GM23338 (cell line): Measurements from ENCODE around the gene FLNB.

Experiments
- CREB1 ChIP-seq: fragments of 250-450 bp; sonication (Bioruptor Pico); IDR thresholded peaks from 2 replicates; pipeline ENCODE4 v1.5.0; 2020; ENCODE audit warnings: low read depth, mild to moderate bottlenecking, moderate library complexity
- CTCF ChIP-seq, 2 experiments: fragments of 200-600 bp in 1 of 2; sonication (generic) in 1 of 2; conservative IDR thresholded peaks; 2 replicates each; pipeline versions ENCODE4 v1.5.1 to v1.6.1; 2016 to 2017; ENCODE audit warnings: antibody characterized with exemption in 2 of 2, low read depth in 2 of 2, mild to moderate bottlenecking in 2 of 2, moderate library complexity in 1 of 2
- ETS1 ChIP-seq: IDR thresholded peaks from 2 replicates; pipeline ENCODE4 v1.6.1; 2016; ENCODE audit warnings: antibody characterized with exemption
- EZH2 ChIP-seq: fragments of 200-600 bp; sonication (generic); IDR thresholded peaks from one replicate; pipeline ENCODE4 v1.8.0; 2017; ENCODE audit warnings: antibody characterized with exemption, mild to moderate bottlenecking, low read depth; ENCODE audit not compliant: unreplicated experiment
- EZH2phosphoT487 ChIP-seq: fragments of 200-600 bp; sonication (generic); IDR thresholded peaks from one replicate; pipeline ENCODE4 v1.8.1; 2018; ENCODE audit warnings: antibody characterized with exemption; ENCODE audit not compliant: unreplicated experiment
- JUNB ChIP-seq: IDR thresholded peaks from one replicate; pipeline ENCODE4 v1.6.1; 2016; ENCODE audit warnings: antibody characterized with exemption; ENCODE audit not compliant: unreplicated experiment
- NANOG ChIP-seq: IDR thresholded peaks from 2 replicates; pipeline ENCODE4 v1.6.1; 2016; ENCODE audit warnings: antibody characterized with exemption, borderline replicate concordance
- POLR2AphosphoS5 ChIP-seq: IDR thresholded peaks from 2 replicates; pipeline ENCODE4 v1.6.1; 2016; ENCODE audit warnings: antibody characterized with exemption, low read depth
- STAT1 ChIP-seq: IDR thresholded peaks from one replicate; pipeline ENCODE4 v1.6.1; 2016; ENCODE audit warnings: antibody characterized with exemption; ENCODE audit not compliant: unreplicated experiment
- ZNF114 ChIP-seq: fragments of 250-450 bp; sonication (Bioruptor Pico); IDR thresholded peaks from 2 replicates; pipeline ENCODE4 v1.5.0; 2020; ENCODE audit warnings: mild to moderate bottlenecking, moderate library complexity
- ZNF331 ChIP-seq: fragments of 250-450 bp; sonication (Bioruptor Pico); IDR thresholded peaks from 2 replicates; pipeline ENCODE4 v1.5.0; 2020; ENCODE audit warnings: low read depth, mild to moderate bottlenecking, moderate library complexity
- TF ChIP-seq, protein P1 (sequence below): IDR thresholded peaks from one replicate; pipeline ENCODE4 v1.6.1; 2018; ENCODE audit warnings: antibody characterized with exemption; ENCODE audit not compliant: unreplicated experiment
- TF ChIP-seq, protein P2 (sequence below): fragments of 250-450 bp; sonication (Bioruptor Pico); IDR thresholded peaks from 2 replicates; pipeline ENCODE4 v1.5.0; 2020; ENCODE audit warnings: mild to moderate bottlenecking, moderate library complexity

DNA sequence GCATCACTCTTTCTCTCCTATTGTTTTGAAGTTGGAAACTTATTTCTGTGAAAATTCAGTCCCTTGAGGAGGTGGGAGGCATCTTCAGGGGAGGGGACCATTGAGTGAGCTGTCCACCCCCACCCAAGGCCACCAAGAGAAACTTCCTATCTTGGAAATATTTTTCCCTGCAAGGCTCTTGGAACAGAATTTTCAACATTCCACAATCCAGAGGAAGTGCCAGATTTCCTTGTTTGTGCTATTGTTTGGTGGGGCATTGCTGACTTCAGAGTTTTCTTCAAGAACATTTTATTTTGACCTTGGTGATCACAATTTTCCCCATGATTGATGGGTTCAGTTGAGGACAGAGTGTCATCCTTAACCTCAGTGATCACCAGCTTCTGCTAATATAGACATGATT, 190.6 kb downstream of the FLNB start:
- TF ChIP-seq CTCF (conservative IDR thresholded peaks at IDR 0.05; ENCODE audit: low read depth in 2 of 2): no peak
- TF ChIP-seq POLR2AphosphoS5: no peak
- TF ChIP-seq EZH2: no peak
- no peak for TF ChIP-seq EZH2phosphoT487
- TF ChIP-seq CREB1: no peak
- TF ChIP-seq ETS1: no peak
- TF ChIP-seq NANOG: no peak
- TF ChIP-seq, protein P1, sequence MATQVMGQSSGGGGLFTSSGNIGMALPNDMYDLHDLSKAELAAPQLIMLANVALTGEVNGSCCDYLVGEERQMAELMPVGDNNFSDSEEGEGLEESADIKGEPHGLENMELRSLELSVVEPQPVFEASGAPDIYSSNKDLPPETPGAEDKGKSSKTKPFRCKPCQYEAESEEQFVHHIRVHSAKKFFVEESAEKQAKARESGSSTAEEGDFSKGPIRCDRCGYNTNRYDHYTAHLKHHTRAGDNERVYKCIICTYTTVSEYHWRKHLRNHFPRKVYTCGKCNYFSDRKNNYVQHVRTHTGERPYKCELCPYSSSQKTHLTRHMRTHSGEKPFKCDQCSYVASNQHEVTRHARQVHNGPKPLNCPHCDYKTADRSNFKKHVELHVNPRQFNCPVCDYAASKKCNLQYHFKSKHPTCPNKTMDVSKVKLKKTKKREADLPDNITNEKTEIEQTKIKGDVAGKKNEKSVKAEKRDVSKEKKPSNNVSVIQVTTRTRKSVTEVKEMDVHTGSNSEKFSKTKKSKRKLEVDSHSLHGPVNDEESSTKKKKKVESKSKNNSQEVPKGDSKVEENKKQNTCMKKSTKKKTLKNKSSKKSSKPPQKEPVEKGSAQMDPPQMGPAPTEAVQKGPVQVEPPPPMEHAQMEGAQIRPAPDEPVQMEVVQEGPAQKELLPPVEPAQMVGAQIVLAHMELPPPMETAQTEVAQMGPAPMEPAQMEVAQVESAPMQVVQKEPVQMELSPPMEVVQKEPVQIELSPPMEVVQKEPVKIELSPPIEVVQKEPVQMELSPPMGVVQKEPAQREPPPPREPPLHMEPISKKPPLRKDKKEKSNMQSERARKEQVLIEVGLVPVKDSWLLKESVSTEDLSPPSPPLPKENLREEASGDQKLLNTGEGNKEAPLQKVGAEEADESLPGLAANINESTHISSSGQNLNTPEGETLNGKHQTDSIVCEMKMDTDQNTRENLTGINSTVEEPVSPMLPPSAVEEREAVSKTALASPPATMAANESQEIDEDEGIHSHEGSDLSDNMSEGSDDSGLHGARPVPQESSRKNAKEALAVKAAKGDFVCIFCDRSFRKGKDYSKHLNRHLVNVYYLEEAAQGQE: no peak
- TF ChIP-seq ZNF331 (CRISPR knock-in tag): no peak
- no peak for TF ChIP-seq JUNB
- no peak for TF ChIP-seq ZNF114 (CRISPR knock-in tag)
- TF ChIP-seq STAT1: no peak
- TF ChIP-seq, protein P2, sequence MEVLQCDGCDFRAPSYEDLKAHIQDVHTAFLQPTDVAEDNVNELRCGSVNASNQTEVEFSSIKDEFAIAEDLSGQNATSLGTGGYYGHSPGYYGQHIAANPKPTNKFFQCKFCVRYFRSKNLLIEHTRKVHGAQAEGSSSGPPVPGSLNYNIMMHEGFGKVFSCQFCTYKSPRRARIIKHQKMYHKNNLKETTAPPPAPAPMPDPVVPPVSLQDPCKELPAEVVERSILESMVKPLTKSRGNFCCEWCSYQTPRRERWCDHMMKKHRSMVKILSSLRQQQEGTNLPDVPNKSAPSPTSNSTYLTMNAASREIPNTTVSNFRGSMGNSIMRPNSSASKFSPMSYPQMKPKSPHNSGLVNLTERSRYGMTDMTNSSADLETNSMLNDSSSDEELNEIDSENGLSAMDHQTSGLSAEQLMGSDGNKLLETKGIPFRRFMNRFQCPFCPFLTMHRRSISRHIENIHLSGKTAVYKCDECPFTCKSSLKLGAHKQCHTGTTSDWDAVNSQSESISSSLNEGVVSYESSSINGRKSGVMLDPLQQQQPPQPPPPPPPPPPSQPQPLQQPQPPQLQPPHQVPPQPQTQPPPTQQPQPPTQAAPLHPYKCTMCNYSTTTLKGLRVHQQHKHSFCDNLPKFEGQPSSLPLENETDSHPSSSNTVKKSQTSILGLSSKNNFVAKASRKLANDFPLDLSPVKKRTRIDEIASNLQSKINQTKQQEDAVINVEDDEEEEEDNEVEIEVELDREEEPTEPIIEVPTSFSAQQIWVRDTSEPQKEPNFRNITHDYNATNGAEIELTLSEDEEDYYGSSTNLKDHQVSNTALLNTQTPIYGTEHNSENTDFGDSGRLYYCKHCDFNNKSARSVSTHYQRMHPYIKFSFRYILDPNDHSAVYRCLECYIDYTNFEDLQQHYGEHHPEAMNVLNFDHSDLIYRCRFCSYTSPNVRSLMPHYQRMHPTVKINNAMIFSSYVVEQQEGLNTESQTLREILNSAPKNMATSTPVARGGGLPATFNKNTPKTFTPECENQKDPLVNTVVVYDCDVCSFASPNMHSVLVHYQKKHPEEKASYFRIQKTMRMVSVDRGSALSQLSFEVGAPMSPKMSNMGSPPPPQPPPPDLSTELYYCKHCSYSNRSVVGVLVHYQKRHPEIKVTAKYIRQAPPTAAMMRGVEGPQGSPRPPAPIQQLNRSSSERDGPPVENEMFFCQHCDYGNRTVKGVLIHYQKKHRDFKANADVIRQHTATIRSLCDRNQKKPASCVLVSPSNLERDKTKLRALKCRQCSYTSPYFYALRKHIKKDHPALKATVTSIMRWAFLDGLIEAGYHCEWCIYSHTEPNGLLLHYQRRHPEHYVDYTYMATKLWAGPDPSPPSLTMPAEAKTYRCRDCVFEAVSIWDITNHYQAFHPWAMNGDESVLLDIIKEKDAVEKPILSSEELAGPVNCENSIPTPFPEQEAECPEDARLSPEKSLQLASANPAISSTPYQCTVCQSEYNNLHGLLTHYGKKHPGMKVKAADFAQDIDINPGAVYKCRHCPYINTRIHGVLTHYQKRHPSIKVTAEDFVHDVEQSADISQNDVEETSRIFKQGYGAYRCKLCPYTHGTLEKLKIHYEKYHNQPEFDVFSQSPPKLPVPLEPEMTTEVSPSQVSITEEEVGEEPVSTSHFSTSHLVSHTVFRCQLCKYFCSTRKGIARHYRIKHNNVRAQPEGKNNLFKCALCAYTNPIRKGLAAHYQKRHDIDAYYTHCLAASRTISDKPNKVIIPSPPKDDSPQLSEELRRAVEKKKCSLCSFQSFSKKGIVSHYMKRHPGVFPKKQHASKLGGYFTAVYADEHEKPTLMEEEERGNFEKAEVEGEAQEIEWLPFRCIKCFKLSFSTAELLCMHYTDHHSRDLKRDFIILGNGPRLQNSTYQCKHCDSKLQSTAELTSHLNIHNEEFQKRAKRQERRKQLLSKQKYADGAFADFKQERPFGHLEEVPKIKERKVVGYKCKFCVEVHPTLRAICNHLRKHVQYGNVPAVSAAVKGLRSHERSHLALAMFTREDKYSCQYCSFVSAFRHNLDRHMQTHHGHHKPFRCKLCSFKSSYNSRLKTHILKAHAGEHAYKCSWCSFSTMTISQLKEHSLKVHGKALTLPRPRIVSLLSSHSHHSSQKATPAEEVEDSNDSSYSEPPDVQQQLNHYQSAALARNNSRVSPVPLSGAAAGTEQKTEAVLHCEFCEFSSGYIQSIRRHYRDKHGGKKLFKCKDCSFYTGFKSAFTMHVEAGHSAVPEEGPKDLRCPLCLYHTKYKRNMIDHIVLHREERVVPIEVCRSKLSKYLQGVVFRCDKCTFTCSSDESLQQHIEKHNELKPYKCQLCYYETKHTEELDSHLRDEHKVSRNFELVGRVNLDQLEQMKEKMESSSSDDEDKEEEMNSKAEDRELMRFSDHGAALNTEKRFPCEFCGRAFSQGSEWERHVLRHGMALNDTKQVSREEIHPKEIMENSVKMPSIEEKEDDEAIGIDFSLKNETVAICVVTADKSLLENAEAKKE (CRISPR knock-in tag): no peak
